GM19240 (cell line): ENCODE data around the gene SH3PXD2A.
A peak's percentile ranks its signal among the peaks of the same experiment; 100 is the strongest.

Experiments used
- DNase-seq: peaks from one replicate; pipeline ENCODE4 v3.0.0; 2011; ENCODE audit warnings: low spot score; ENCODE audit not compliant: insufficient read length

The SH3PXD2A gene

DNA sequence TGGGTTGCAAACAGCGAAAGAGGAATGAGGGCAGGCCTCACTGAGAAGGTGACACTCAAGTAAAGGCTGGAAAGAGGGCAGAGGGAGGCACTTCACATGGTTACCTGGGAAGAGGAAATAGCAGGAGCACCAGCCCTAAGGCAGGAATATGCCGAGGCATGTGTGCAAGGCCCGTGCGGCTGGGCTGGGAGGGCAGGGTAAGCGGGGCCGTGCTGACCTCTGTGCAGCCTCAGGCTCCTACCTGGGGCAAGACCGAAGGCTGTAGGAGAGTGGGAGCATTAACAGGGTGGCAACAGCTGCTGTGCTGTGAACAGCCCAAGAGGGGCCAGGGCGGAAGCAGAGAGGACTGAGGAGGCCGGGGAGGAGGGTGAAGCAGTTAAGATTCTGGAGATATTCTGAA, 24.0 kb upstream of the SH3PXD2A start:
- DNase-seq = no peak

DNA sequence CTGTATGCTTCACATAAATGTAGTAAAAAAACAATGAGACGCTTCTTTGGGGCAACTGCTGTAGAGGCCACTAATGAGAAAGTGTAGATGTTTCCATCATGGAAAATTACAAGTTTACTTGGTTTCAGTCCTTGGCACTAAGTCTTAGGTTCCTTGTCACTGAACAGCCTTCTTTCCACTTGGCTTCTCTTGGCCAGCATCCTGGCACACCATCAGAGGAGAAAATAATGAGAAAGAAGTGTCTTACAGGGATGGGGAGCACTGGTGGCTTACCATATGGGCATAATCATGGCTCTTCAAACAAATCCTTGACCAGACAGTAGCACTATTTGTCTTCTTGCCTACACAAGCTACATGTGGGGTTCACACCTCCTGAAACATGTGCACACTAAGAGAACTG, 22.5 kb upstream of the SH3PXD2A start:
- no peak for DNase-seq

DNA sequence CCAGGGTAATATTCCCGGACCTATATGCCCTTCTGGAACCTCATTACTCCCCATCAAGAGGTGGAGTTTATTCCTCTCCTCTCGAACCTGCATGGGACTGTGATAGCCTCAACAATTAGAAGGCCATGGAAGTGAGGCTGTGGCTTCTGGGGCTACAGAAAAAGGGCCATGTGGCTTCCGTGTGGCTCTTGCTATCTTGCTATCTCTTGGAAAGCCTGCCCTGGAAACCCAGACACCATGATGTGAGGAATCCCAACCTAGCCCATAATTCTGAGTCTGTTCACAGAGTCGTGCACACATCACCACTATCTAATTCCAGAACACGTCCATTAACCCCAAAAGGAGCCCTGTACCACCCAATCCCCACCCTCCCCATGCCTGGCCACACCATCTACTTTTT, 20.8 kb upstream of the SH3PXD2A start:
- no peak for DNase-seq

DNA sequence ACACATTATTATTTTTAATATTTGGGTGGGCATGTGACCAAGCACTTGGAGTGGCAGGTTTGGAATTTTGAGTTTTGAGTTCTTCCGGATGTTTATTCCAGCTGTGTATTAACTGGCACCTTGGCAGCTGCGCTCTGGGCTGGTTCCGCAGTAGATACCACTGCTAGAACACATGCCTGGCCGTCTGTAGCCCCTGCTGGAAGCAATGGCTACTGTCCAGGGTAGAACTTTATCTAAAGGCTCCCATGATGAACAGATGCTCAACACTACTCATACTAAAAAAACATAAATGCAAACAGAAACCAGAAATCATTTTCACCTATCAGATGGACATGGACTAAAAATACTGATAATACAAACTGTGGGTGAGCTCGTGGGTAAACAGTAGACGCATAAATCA, 19.4 kb upstream of the SH3PXD2A start:
- no peak for DNase-seq

- no peak for DNase-seq
Observed at GRCh38 chr10:103872137-103872931, 17.0 kb upstream of the SH3PXD2A start.

GRCh38 chr10:103871006-103871405, 15.6 kb upstream of the SH3PXD2A start:
- DNase-seq = no peak

DNA sequence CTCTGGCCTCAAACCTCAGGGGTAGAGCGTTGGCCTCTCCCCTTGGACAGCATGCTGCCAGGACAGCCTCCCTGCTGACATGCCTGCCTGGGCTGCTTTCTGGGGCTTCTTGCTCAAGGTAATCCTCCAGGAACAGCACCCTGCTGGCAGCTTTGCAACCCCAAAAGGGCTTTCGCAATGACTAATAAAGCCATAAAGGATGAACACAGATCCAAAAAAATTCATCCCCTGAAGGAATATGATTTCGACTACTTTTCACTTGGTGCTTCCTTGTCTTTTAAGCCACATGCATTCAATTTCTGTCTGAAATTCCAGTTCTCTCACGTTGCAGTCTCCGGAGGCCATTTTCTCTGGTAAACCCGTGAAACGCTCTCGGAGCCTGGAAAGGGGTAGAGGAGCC, 15.1 kb upstream of the SH3PXD2A start:
- DNase-seq = no peak

- no peak for DNase-seq
Observed at GRCh38 chr10:103869336-103869735, 14.0 kb upstream of the SH3PXD2A start.

GRCh38 chr10:103868200-103868599, 12.8 kb upstream of the SH3PXD2A start:
- no peak for DNase-seq

GRCh38 chr10:103861505-103861904, 6.1 kb upstream of the SH3PXD2A start:
- no peak for DNase-seq

GRCh38 chr10:103859161-103860086, 4.0 kb upstream of the SH3PXD2A start:
- peak; percentile 52 for DNase-seq

DNA sequence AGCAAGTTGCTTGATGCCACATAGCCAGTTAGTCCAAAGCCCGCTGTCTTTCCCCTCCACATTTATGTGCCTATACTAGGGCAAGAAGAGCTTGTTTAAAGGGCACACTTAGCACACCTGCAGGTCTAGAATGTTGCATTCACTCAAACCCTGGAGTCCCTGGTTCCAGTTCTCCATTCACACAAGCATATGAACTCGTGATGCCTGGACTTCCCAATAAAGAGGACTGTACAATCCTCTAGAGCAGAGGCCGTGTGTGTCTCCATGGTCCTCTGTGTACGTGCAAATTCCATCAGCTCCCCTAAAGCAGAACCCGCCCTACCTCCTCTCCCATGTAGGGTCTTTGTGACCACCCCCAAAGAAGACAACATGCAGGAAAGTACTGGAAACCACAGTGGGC, 3.0 kb upstream of the SH3PXD2A start:
- no peak for DNase-seq

GRCh38 chr10:103856797-103857170, 1.4 kb upstream of the SH3PXD2A start:
- DNase-seq = no peak

DNA sequence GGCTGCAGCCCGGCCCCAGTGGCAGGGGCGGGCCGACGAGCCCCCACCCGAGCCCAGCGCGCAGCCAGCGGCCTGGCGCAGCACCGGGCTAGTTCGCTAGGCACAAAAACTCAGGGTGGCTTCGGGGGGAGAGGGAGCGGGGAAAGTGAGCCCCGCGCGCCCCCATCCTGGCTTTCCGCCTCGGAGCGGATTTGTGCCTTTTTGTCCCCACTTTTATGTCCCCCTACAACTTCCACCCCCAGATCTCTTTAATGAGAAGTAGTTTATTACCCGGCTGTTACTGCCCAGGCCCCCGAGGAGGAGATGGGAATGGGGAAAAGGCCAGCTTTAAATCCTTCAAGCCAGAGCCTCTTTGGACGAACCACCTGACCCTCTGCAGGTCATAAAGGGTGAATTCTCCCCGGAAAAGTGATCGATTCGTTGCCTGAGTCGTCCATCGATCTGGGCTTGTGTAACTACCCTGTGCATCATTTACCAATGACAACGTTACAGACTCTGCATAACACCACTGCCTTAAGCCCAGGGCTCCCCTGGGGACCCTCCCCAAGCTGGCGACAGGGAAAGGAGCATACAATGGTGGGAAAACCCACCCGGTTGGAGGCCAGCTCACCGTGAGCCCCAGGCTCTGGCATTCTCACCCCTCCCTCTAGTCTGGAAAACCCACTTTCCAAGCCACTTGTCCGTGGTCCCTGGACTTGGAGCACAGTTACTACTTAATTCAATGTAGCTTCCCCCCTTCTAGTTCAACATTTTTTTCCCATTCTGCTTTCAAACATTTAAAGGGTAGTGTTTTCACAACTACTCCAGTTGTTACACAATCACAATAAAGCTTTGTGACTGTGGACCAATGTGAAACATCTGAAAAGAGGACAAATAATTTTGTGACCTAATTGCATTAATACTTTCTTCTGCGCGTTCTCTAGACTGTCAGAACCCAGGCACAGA, 748 bp upstream of the SH3PXD2A start:
- no peak for DNase-seq

DNA sequence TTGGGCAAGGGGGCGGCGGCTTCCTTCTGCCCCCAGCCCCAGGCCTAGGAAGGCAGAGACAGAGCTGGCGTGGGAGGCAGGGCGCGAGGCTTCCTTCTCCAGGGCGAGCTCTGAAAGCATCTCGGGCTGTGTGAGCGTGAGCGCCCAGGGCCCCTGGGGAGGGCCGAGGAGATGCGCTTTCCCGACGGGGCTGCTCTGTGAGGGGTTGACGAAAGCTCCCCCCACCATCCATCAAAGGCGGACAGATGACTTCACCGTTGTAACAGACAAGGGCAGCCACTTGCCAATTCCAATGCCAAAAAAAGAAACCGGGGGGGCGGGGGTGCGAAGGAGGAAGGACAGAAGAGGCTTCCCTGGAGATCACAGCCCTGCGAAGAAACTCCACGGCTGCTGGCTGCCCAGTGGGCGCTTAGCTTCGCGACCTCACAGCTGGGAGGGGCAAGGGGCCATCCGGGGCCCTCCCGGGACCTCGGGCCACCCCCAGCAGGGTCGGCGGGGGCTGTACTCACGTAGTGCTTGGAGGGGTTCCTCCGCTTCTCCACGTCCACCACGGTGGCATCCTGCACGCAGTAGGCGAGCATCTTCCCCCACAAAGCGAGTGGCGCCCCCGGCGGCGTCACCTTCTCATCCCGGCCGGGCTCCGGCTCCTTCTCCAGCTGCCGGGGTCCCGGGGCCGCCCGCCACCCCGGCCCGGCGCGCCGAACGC, 537 bp downstream of the SH3PXD2A start:
- no peak for DNase-seq

DNA sequence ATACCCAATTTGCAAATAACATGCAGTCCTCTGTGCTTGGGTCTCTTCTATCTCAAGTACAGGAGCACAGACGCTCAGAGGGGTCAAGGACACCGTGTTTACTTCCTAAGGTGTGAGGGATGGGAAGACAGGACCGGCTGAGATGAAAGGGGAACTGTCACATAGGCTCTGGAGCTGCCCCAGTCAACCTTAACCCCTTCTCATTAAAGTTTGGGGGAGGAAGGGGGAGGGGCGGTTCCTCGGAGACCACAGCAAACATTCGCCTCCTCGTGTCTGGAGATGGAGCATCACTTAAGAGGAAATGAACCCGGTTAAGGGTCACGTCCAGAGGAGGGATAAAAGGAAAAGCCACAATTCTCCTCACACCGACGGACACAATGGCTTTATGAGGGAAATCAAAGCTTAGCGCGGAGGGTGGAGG, 1.1 kb downstream of the SH3PXD2A start:
- no peak for DNase-seq

- no peak for DNase-seq
Observed at GRCh38 chr10:103853428-103854264, 1.7 kb downstream of the SH3PXD2A start.

DNA sequence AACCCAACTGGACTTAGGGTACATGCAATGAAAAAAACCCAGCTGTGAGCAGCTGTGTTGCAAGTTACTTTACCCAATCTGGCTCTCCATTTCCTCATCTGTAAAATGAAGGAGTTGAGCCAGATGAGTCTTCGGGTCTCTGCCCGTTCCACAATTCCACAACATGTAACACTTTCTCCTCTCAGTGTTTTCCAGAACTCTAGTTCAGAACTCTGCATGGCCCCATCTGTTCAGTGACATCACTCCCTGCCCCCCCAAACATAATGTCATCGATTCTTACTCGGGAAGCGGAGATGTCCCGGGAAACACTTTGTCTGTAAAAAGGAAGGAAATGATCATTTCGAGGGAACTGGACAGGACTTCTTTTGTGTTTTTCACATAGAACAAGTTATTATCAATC, 2.5 kb downstream of the SH3PXD2A start:
- no peak for DNase-seq

GRCh38 chr10:103852189-103852711, 3.1 kb downstream of the SH3PXD2A start:
- DNase-seq = no peak

GRCh38 chr10:103851261-103851660, 4.1 kb downstream of the SH3PXD2A start:
- no peak for DNase-seq
